IPS-18a (cell line): ENCODE data around the gene CCNA2.

Experiments used
- H3K27ac ChIP-seq: one replicate; pipeline ENCODE4 v1.5.1; 2013; ENCODE audit warnings: low read length
- H3K27me3 ChIP-seq: one replicate; pipeline ENCODE4 v1.6.1; 2013; ENCODE audit warnings: mild to moderate bottlenecking, low read length; ENCODE audit not compliant: control insufficient read depth, insufficient read depth
- H3K36me3 ChIP-seq: one replicate; pipeline ENCODE4 v1.6.1; 2013; ENCODE audit warnings: low read depth, low read length; ENCODE audit not compliant: control insufficient read depth
- H3K4me1 ChIP-seq: one replicate; pipeline ENCODE4 v1.6.1; 2013; ENCODE audit warnings: low read depth, low read length; ENCODE audit not compliant: control insufficient read depth
- H3K4me3 ChIP-seq: one replicate; pipeline ENCODE4 v1.5.1; 2013; ENCODE audit warnings: low read length
- H3K9ac ChIP-seq: one replicate; pipeline ENCODE4 v1.6.1; 2013; ENCODE audit warnings: mild to moderate bottlenecking, low read length, moderate library complexity
- H3K9me3 ChIP-seq: one replicate; pipeline ENCODE4 v1.6.1; 2013; ENCODE audit warnings: low read depth, low read length; ENCODE audit not compliant: control insufficient read depth

Gene CCNA2

DNA sequence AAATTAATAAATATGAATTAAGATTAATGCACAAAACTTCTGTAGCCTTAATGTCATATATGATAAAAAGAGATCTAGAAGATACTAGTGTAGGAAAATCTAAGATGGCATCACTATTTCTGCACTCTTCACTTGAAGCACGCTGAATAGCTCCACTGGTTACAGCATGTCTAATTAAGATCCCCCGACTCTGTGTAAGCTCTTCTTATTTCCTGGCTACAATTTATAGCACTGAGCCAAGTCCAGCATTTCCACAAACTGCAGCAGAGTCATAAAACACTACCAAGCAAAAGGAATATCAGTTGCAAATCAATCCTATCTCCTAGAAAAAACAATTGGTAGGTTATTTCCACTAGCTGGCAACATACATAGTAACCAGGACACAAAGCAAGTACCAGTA is 1.3 kb upstream of the CCNA2 start:
- Histone ChIP-seq H3K9me3 (no peaks in the 10 kb centered on the region), H3K4me1 (peaks cover 8% of the 10 kb centered on the region), H3K27me3 (no peaks in the 10 kb centered on the region), H3K27ac (no peak overlapping the region), H3K4me3 (no peak overlapping the region), H3K36me3 (peaks cover 25% of the 10 kb centered on the region), H3K9ac (no peak overlapping the region)

DNA sequence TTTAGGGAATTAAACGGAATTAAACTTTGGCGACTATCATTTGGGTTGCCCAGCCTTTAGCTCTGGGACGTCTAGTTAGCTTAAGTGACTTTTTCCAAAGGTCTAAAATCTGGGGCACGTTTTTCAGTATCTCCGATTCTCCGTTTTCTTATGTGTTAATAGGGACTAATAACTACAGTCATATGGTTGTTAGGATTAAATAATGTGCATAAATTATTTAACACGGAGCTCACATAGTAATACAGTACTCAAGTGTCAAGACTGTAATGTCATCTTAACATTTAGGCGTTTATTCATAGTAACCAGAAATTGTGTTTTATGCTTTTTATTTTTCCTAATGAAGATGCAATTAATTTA is 466 bp upstream of the CCNA2 start:
- H3K36me3 ChIP-seq = peaks cover 31% of the 10 kb centered on the region

DNA sequence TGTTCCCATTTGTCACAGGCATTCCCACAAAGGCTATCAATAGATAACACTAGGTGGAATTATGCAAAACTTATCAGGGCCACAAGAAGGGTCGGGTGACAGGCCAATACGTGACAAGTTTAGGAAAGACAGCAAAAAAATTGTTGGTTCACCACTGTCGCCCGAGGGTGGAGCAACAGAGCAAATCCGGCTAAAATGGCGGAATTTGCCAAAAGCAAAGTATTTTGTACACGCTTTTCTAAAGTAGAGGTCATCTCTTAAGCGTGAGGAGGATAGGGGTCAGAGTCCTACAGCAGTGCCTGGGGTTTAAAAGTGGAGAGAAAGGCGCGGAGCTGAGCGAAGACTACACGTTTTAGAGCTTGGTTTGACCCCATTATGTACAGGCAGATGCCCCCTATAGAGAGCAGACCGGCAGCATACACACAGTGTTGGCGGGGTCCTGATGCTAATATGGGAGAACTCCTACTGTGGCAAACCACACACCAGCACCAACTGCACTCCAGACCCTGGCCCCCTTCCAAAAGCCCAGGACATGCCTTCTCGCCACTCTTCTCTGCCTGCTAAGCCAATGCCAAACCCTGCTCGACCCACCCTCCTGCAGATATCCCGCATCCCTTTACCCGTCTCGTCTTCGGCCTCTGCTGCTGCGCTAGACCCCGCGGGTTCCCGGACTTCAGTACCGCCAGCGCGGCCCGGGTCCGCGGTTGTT is 733 bp downstream of the CCNA2 start:
- Histone ChIP-seq H3K9ac (peak overlapping the region; percentile 94), H3K27me3 (no peaks in the 10 kb centered on the region), H3K36me3 (peaks cover 43% of the 10 kb centered on the region), H3K4me1 (peaks cover 8% of the 10 kb centered on the region), H3K9me3 (no peaks in the 10 kb centered on the region), H3K27ac (peak overlapping the region; percentile 69), H3K4me3 (peak overlapping the region; percentile 95)

More for the DNA sequence above, 466 bp upstream of the CCNA2 start:
- H3K9ac ChIP-seq = peak overlapping the region; percentile 94
- no peaks in the 10 kb centered on the region for H3K9me3 ChIP-seq
- H3K4me1 ChIP-seq = peaks cover 8% of the 10 kb centered on the region
- H3K27ac ChIP-seq = peak overlapping the region; percentile 69
- H3K4me3 ChIP-seq = peak overlapping the region; percentile 95
- no peaks in the 10 kb centered on the region for H3K27me3 ChIP-seq

DNA sequence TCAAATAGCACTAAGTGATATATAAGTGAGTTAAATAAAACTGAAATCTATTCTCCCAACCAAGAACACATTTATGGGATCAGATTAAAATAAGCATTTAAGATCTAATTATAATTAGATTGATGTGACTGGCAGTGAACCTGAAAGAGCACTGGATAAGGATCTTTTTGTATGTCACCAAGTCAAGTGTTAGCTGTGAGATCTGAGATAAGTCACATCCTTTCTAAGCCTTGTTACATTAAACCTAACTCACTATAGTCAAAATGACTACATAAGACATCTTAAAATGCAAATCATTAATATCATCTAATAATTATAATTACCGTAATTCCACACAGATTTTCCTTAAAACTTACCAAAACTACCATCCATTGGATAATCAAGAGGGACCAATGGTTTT is 1.6 kb downstream of the CCNA2 start:
- Histone ChIP-seq H3K4me1 (peaks cover 8% of the 10 kb centered on the region), H3K36me3 (peaks cover 50% of the 10 kb centered on the region), H3K9ac (no peak overlapping the region), H3K4me3 (peak overlapping the region; percentile 95), H3K27me3 (no peaks in the 10 kb centered on the region), H3K9me3 (no peaks in the 10 kb centered on the region), H3K27ac (no peak overlapping the region)

DNA sequence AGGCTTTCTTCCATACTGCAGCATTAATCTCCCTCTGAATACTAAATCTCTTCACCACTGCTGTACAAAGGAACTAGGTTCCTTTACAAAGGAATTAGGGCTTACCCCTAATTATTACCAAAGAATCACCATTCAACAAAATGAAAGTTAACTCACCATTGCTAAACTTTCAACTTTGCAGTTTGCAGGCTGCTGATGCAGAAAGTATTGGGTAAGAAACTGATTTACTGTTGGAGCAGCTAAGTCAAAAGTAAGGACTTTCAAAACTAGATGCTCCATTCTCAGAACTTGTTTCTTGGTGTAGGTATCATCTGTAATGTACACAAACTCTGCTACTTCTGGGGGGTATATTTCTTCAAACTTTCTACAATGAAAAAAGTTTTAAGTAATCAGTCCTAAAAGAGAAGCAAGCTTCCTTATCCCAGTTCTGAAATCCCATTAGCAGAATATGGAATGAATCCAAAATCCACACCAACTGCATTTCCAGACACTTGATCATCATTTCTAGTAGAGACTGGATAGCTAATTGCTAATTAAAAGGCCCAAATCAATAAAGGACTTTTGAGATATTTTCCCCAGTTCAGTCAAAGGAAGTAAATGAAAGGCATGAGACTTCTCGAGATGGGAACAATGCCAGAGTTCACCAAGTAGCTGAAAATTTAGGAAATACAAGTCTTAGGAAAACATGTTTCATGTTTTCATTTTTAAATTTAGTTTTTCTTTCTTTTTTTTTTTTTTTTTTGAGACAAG is 4.3 kb downstream of the CCNA2 start:
- H3K9ac ChIP-seq = no peak overlapping the region
- H3K36me3 ChIP-seq = peaks cover 75% of the 10 kb centered on the region
- no peaks in the 10 kb centered on the region for H3K9me3 ChIP-seq
- no peak overlapping the region for H3K4me3 ChIP-seq
- no peak overlapping the region for H3K27ac ChIP-seq
- H3K4me1 ChIP-seq = peaks cover 8% of the 10 kb centered on the region
- no peaks in the 10 kb centered on the region for H3K27me3 ChIP-seq

DNA sequence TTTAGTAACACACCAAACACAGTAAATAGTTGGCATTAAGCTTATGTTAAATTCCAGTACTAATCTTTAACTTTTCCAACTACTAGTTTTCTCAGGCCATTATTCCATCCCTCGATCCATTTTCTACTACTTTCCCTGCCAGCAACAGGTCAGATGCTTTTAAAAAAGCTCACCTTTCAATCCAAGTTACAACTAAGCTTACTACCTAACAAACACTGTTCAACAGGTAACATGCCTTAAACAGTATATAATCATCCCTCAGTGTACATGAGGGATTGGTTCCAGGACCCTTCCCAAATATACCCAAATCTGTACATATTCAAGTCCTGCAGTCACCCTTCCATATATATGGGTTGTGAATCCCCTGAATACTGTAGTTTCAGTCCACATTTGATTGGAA is 5.5 kb downstream of the CCNA2 start:
- Histone ChIP-seq H3K9ac (no peak overlapping the region), H3K36me3 (peaks cover 87% of the 10 kb centered on the region)

DNA sequence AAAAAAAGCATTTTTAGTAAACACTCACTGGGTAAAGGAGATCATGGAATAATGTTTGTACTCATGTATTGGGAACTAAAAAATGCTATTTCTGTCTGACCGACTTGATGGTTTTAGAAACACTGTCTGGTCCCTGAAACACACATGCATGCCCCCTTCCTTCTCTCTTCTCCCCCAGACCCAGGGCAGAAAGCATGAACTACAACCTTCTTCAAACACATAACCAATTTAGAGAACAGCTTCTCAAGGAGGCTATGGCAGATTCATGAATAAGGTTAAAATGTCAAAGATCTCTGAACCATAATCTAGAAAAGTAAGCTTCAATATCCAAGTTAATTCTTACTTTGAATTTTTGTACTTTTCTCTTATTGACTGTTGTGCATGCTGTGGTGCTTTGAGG is 6.0 kb downstream of the CCNA2 start:
- Histone ChIP-seq H3K27ac (no peak overlapping the region), H3K4me3 (no peak overlapping the region), H3K36me3 (peaks cover 92% of the 10 kb centered on the region)

More for the DNA sequence above, 5.5 kb downstream of the CCNA2 start:
- H3K4me1 ChIP-seq = peaks cover 8% of the 10 kb centered on the region
- no peak overlapping the region for H3K27ac ChIP-seq
- H3K9me3 ChIP-seq = no peaks in the 10 kb centered on the region
- H3K27me3 ChIP-seq = no peaks in the 10 kb centered on the region
- no peak overlapping the region for H3K4me3 ChIP-seq

DNA sequence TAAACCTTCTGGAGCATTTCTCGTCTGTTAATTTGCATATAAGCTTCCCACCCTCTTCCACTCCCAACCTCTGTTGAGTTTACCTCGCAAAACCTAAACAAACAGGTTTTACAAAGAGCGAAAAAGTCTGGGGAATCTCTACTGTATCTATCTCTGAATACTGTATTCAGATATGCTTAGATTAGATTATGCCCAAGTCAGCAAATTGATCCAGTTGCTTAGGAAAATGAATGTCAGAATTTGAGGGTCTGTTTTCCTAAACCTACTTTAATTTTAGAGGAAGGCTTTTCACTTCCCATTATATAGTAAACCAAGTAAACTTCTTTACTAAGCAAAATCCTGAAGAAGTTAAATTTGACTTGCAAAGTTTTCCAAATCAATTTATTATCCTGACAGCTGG is 6.7 kb downstream of the CCNA2 start:
- Histone ChIP-seq H3K4me1 (peaks cover 4% of the 10 kb centered on the region), H3K27ac (no peak overlapping the region), H3K36me3 (peaks cover 96% of the 10 kb centered on the region), H3K4me3 (no peak overlapping the region), H3K9ac (no peak overlapping the region), H3K27me3 (no peaks in the 10 kb centered on the region), H3K9me3 (no peaks in the 10 kb centered on the region)

More for the DNA sequence above, 6.0 kb downstream of the CCNA2 start:
- no peaks in the 10 kb centered on the region for H3K27me3 ChIP-seq
- H3K4me1 ChIP-seq = peaks cover 8% of the 10 kb centered on the region
- H3K9me3 ChIP-seq = no peaks in the 10 kb centered on the region
- no peak overlapping the region for H3K9ac ChIP-seq

DNA sequence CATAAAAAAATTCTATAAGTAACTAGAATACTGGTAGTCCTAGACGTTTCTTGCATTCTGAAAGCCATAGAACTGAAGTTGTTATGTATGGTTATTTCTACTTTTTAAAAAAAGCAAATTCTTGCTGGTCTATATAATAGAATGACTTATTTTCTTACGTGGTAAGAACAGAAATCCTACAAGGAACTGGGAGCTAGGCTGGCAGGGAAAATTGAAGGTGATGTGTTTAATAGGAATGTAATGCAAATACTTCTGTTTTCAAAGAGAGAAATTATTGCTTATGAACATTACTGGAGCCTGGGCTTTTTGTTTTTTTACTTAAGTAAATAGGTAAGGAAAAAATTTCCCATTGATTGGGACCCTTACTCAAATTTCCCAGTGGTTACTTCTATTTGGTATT is 8.9 kb downstream of the CCNA2 start:
- Histone ChIP-seq H3K4me3 (no peak overlapping the region), H3K27me3 (no peaks in the 10 kb centered on the region), H3K9me3 (no peaks in the 10 kb centered on the region), H3K9ac (no peak overlapping the region), H3K4me1 (no peaks in the 10 kb centered on the region), H3K27ac (no peak overlapping the region), H3K36me3 (peaks cover 94% of the 10 kb centered on the region)

DNA sequence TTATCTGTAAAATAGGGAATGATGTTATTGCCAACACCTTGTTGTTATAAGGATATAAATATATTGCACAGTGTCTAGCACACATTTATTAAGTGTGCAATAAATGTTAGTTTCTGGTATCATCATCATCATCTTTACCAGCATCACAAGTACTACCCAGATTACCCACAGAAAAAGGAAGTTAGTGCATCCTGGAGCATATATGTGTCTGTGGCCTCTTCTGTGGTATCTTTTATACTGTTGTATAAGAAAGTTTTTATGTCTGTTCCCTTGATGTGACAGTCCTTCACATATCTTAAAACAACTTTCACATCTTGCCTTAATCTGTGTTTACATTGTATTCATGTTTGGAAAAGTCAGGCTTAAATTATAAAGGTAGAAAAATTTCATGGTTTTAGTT is 12.6 kb downstream of the CCNA2 start:
- Histone ChIP-seq H3K4me3 (no peak overlapping the region), H3K9ac (no peak overlapping the region), H3K36me3 (peaks cover 91% of the 10 kb centered on the region), H3K27me3 (no peaks in the 10 kb centered on the region), H3K9me3 (no peaks in the 10 kb centered on the region), H3K4me1 (no peaks in the 10 kb centered on the region), H3K27ac (no peak overlapping the region)

DNA sequence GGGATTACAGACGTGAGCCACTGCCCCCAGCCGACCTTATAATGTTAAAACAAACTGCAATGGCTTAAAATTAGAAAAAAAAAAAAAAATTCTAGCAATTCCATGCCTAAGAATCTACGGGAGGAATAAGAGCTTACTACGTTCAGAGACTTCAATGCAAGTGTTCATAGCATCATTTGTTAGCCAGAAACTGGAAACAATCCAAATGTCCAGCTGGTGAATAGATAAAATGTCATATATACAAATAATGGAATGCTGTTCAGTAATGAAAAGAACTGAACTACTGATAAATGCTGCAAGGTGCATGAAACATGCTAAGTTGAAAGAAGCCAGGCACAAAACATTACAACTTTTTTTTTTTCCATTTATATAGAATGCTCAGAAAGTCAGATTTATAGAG is 17.3 kb downstream of the CCNA2 start:
- H3K4me3 ChIP-seq = no peak overlapping the region
- H3K27ac ChIP-seq = no peak overlapping the region
- H3K36me3 ChIP-seq = peaks cover 78% of the 10 kb centered on the region
- H3K9ac ChIP-seq = no peak overlapping the region
- H3K9me3 ChIP-seq = no peaks in the 10 kb centered on the region
- H3K4me1 ChIP-seq = no peaks in the 10 kb centered on the region
- no peaks in the 10 kb centered on the region for H3K27me3 ChIP-seq

DNA sequence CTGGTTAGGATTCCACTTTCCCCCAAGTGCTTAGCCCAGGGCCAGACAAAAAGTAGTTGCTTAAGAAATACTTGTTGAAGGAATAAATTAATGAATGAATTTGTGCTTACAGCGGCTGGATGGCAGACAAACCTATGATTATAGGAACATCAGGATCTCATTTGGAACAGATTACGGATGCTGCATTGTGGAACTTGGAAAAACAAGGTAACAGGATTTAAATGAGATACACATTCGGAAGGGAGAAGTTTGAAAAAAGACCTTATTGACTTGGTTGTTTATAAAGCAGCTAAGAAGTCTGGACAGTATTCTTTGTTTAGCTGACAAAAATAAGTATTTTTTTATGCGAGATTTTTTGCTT is 22.0 kb downstream of the CCNA2 start:
- no peaks in the 10 kb centered on the region for H3K27me3 ChIP-seq
- H3K9ac ChIP-seq = peak overlapping the region; percentile 99
- H3K4me1 ChIP-seq = peaks cover 6% of the 10 kb centered on the region
- H3K27ac ChIP-seq = peak overlapping the region; percentile 94
- H3K4me3 ChIP-seq = peak overlapping the region; percentile 98
- H3K36me3 ChIP-seq = peaks cover 38% of the 10 kb centered on the region
- H3K9me3 ChIP-seq = no peaks in the 10 kb centered on the region
